WTC11 (cell line): Measurements from ENCODE around the gene ATP2A3. TPM values are rescaled to one million over a fixed set of nuclear protein-coding genes. Genes with fewer than 3 reads are reported as not detected.

Experiments
- ATAC-seq: fragments of 200-7000 bp; cut with Tn5 transposase; 2 replicates; pipeline ENCODE4 v1.10.0; 2021; ENCODE audit warnings: mild to moderate bottlenecking, moderate library complexity
- CTCF ChIA-PET: fragments of 300-600 bp; sonication (Branson Sonifier 250); formaldehyde crosslinking; loops from one replicate; lab custom pipeline; 2021; ENCODE audit warnings: antibody characterized with exemption; lab: Charles Lee
- POLR2A ChIA-PET: fragments of 350-600 bp; sonication (Branson Sonifier 250); formaldehyde crosslinking; loops from one replicate; lab custom pipeline; 2021; ENCODE audit warnings: antibody characterized with exemption; lab: Charles Lee
- DNase-seq: peaks from one replicate; pipeline ENCODE4 v3.0.0; 2021; ENCODE audit warnings: low spot score
- H3K27ac Mint-ChIP-seq: 2 replicates; pipeline ENCODE4 v1.8.0; 2021; ENCODE audit warnings: mixed read lengths
- H3K27me3 Mint-ChIP-seq: 2 replicates; pipeline ENCODE4 v1.8.0; 2021; ENCODE audit warnings: low read depth, mild to moderate bottlenecking, moderate library complexity, mixed read lengths
- H3K36me3 Mint-ChIP-seq: 2 replicates; pipeline ENCODE4 v1.8.0; 2021; ENCODE audit warnings: mixed read lengths
- H3K4me1 Mint-ChIP-seq: 2 replicates; pipeline ENCODE4 v1.8.0; 2022; ENCODE audit warnings: mixed read lengths
- H3K4me3 Mint-ChIP-seq: 2 replicates; pipeline ENCODE4 v1.8.0; 2021; ENCODE audit warnings: mild to moderate bottlenecking, moderate library complexity, mixed read lengths
- H3K9me3 Mint-ChIP-seq: 2 replicates; pipeline ENCODE4 v1.8.0; 2021; ENCODE audit warnings: mixed read lengths
- AR ChIP-seq: fragments of 250-450 bp; sonication (Bioruptor Pico); IDR thresholded peaks from 2 replicates; pipeline ENCODE4 v1.9.0; 2021; ENCODE audit warnings: mild to moderate bottlenecking
- ATF6 ChIP-seq: sonication (generic); formaldehyde crosslinking; IDR thresholded peaks from 2 replicates; pipeline ENCODE4 v1.8.1; 2023; ENCODE audit warnings: mild to moderate bottlenecking, missing genetic modification reagents
- CREM ChIP-seq: sonication (generic); formaldehyde crosslinking; IDR thresholded peaks from 2 replicates; pipeline ENCODE4 v1.8.1; 2022; ENCODE audit warnings: mild to moderate bottlenecking, missing genetic modification reagents, moderate library complexity
- E2F4 ChIP-seq: sonication (generic); formaldehyde crosslinking; IDR thresholded peaks from 2 replicates; pipeline ENCODE4 v1.8.1; 2022; ENCODE audit warnings: low read depth, mild to moderate bottlenecking, moderate library complexity, missing genetic modification reagents, borderline replicate concordance
- EMX1 ChIP-seq: fragments of 250-450 bp; sonication (Bioruptor Pico); IDR thresholded peaks from 2 replicates; pipeline ENCODE4 v1.8.0; 2021; ENCODE audit warnings: mild to moderate bottlenecking
- ETV6 ChIP-seq: sonication (generic); formaldehyde crosslinking; IDR thresholded peaks from 2 replicates; pipeline ENCODE4 v1.8.1; 2022; ENCODE audit warnings: mild to moderate bottlenecking, missing genetic modification reagents
- FOXJ3 ChIP-seq: sonication (generic); formaldehyde crosslinking; IDR thresholded peaks from 2 replicates; pipeline ENCODE4 v1.9.0; 2021; ENCODE audit warnings: missing genetic modification reagents, mild to moderate bottlenecking, borderline replicate concordance
- HMGXB4 ChIP-seq: sonication (generic); formaldehyde crosslinking; IDR thresholded peaks from 2 replicates; pipeline ENCODE4 v1.8.1; 2023; ENCODE audit warnings: mild to moderate bottlenecking, moderate library complexity, missing genetic modification reagents
- MLX ChIP-seq: sonication (generic); formaldehyde crosslinking; IDR thresholded peaks from 2 replicates; pipeline ENCODE4 v1.8.1; 2023; ENCODE audit warnings: mild to moderate bottlenecking, missing genetic modification reagents, moderate library complexity
- MYBL2 ChIP-seq: sonication (generic); formaldehyde crosslinking; IDR thresholded peaks from 2 replicates; pipeline ENCODE4 v1.8.1; 2023; ENCODE audit warnings: mild to moderate bottlenecking, moderate library complexity, missing genetic modification reagents
- NFYB ChIP-seq: sonication (generic); formaldehyde crosslinking; conservative IDR thresholded peaks from 2 replicates; pipeline ENCODE4 v1.8.0; 2022; ENCODE audit warnings: low read depth, missing genetic modification reagents
- NR1H2 ChIP-seq: sonication (generic); formaldehyde crosslinking; IDR thresholded peaks from 2 replicates; pipeline ENCODE4 v1.9.0; 2021; ENCODE audit warnings: mild to moderate bottlenecking, moderate library complexity, missing genetic modification reagents
- NR2C2 ChIP-seq: sonication (generic); formaldehyde crosslinking; IDR thresholded peaks from 2 replicates; pipeline ENCODE4 v1.8.0; 2022; ENCODE audit warnings: mild to moderate bottlenecking, missing genetic modification reagents
- PREB ChIP-seq: sonication (generic); formaldehyde crosslinking; IDR thresholded peaks from 2 replicates; pipeline ENCODE4 v1.8.1; 2022; ENCODE audit warnings: mild to moderate bottlenecking, missing genetic modification reagents, moderate library complexity, borderline replicate concordance
- RELA ChIP-seq: sonication (generic); formaldehyde crosslinking; IDR thresholded peaks from 2 replicates; pipeline ENCODE4 v1.8.1; 2022; ENCODE audit warnings: missing genetic modification reagents, mild to moderate bottlenecking, borderline replicate concordance
- RORB ChIP-seq: fragments of 250-450 bp; sonication (Bioruptor Pico); IDR thresholded peaks from 2 replicates; pipeline ENCODE4 v1.9.0; 2021; ENCODE audit warnings: mild to moderate bottlenecking
- SP1 ChIP-seq: sonication (generic); formaldehyde crosslinking; conservative IDR thresholded peaks from 2 replicates; pipeline ENCODE4 v1.8.1; 2022; ENCODE audit warnings: missing genetic modification reagents
- STAT6 ChIP-seq: sonication (generic); formaldehyde crosslinking; conservative IDR thresholded peaks from 2 replicates; pipeline ENCODE4 v1.8.1; 2023; ENCODE audit warnings: mild to moderate bottlenecking, low read depth, missing genetic modification reagents, moderate library complexity
- TEAD4 ChIP-seq: sonication (generic); formaldehyde crosslinking; IDR thresholded peaks from 2 replicates; pipeline ENCODE4 v1.8.0; 2022; ENCODE audit warnings: mild to moderate bottlenecking, missing genetic modification reagents
- ZNF121 ChIP-seq: sonication (generic); formaldehyde crosslinking; IDR thresholded peaks from 2 replicates; pipeline ENCODE4 v1.8.0; 2023; ENCODE audit warnings: missing genetic modification reagents
- total RNA-seq: library from RNA; stranded (reverse); gene quantifications from 3 replicates; pipeline ENCODE4 v1.2.3, GENCODE V29; 2021

The ATP2A3 gene
- total RNA-seq, 1 experiment from 2014 or later: 37.8 TPM

GRCh38 chr17:3972931-3973330, 8.7 kb upstream of the ATP2A3 start:
- no peak for DNase-seq
- POLR2A ChIA-PET: interaction anchor here (1.3 kb wide), 1 partner anchor 16 kb away, joined by 4 read pairs; no protein-coding TSS in a partner anchor
- H3K9me3 Mint-ChIP-seq: peaks cover 6% of the 10 kb centered on the region
- no peak overlapping the region for H3K4me3 Mint-ChIP-seq
- CTCF ChIA-PET: interaction anchor here (0.8 to 1.8 kb wide), 4 partner anchors 8 to 44 kb away, joined by 3 to 7 read pairs (median 4); partner anchors contain the start of gene ATP2A3
- no peak for ATAC-seq
- H3K27ac Mint-ChIP-seq: peak overlapping the region; percentile 41
- TF ChIP-seq FOXJ3 (CRISPR knock-in tag) (no peak), RORB (no peak), RELA (CRISPR knock-in tag) (no peak), PREB (CRISPR knock-in tag) (no peak), STAT6 (CRISPR knock-in tag) (no peak), EMX1 (CRISPR knock-in tag) (no peak), E2F4 (CRISPR knock-in tag) (no peak), ATF6 (CRISPR knock-in tag) (no peak)
- TF ChIP-seq, all 79 proteins: peak for 0
- Mint-ChIP-seq H3K27me3 (no peaks in the 10 kb centered on the region), H3K4me1 (peaks cover 24% of the 10 kb centered on the region), H3K36me3 (peaks cover 4% of the 10 kb centered on the region)

GRCh38 chr17:3972281-3972731, 8.1 kb upstream of the ATP2A3 start:
- POLR2A ChIA-PET: no interaction called here

More at GRCh38 chr17:3972281-3972731, 8.1 kb upstream of the ATP2A3 start:
- CTCF ChIA-PET: interaction anchor here (0.8 to 1.8 kb wide), 3 partner anchors 21 to 45 kb away, joined by 3 to 4 read pairs (median 4); no protein-coding TSS in a partner anchor
- H3K4me1 Mint-ChIP-seq: peaks cover 23% of the 10 kb centered on the region
- ATAC-seq (no peak), DNase-seq (no peak)
- H3K27me3 Mint-ChIP-seq: no peaks in the 10 kb centered on the region
- peaks cover 6% of the 10 kb centered on the region for H3K9me3 Mint-ChIP-seq
- no peak overlapping the region for H3K4me3 Mint-ChIP-seq
- peak overlapping the region; percentile 74 for H3K27ac Mint-ChIP-seq
- peaks cover 4% of the 10 kb centered on the region for H3K36me3 Mint-ChIP-seq
- TF ChIP-seq NR2C2 (CRISPR knock-in tag): no peak
- no peak for TF ChIP-seq MLX (CRISPR knock-in tag)
- TF ChIP-seq AR: no peak
- no peak for TF ChIP-seq TEAD4
- TF ChIP-seq SP1 (CRISPR knock-in tag): no peak
- TF ChIP-seq E2F4 (CRISPR knock-in tag): no peak
- TF ChIP-seq NFYB: no peak
- TF ChIP-seq ZNF121 (CRISPR knock-in tag): no peak
- no peak for TF ChIP-seq CREM (CRISPR knock-in tag)
- no peak for TF ChIP-seq HMGXB4 (CRISPR knock-in tag)
- TF ChIP-seq ETV6 (CRISPR knock-in tag): no peak
- TF ChIP-seq MYBL2: no peak
- TF ChIP-seq NR1H2 (CRISPR knock-in tag): no peak
